Thoracic aorta (tissue), 2 donors: ENCODE results near the gene BCAR3. TPM values are rescaled to one million over a fixed set of nuclear protein-coding genes. Genes with fewer than 3 reads are reported as not detected.
"Not testable (repeated sequence)": the region's sequence is repeated elsewhere in the genome, so short reads cannot be mapped to it uniquely, and the experiment has no call there.

ENCODE experiments used
- ATAC-seq: fragments of 150-250 bp; one replicate; pipeline ENCODE4 v1.8.0; 2017; ENCODE audit warnings: low read depth; ENCODE audit not compliant: insufficient number of reproducible peaks, low FRiP score
- DNase-seq: peaks from one replicate; pipeline ENCODE4 v3.0.0-alpha.2; 2020; ENCODE audit warnings: low spot score
- H3K27ac ChIP-seq, 2 donors: fragments of 200-600 bp; sonication (generic); 1 replicate in 1 of 2; 2 replicates in 1 of 2; pipeline ENCODE4 v1.5.1; 2016; ENCODE audit warnings: mild to moderate bottlenecking in 2 of 2, moderate library complexity in 2 of 2
- H3K27me3 ChIP-seq: fragments of 200-600 bp; sonication (generic); replicated peaks from 2 replicates; pipeline ENCODE4 v1.6.0; 2016; ENCODE audit warnings: mild to moderate bottlenecking; ENCODE audit not compliant: insufficient read depth
- H3K36me3 ChIP-seq: fragments of 200-600 bp; sonication (generic); one replicate; pipeline ENCODE4 v1.5.1; 2016
- H3K4me1 ChIP-seq, 2 donors: fragments of 200-600 bp; sonication (generic); 1 replicate in 1 of 2; 2 replicates in 1 of 2; pipeline versions ENCODE4 v1.5.1 to v1.6.0; 2016; ENCODE audit warnings: low read depth in 2 of 2, mild to moderate bottlenecking in 1 of 2; ENCODE audit not compliant: control insufficient read depth in 1 of 2
- H3K4me3 ChIP-seq: fragments of 200-600 bp; sonication (generic); 2 replicates; pipeline ENCODE4 v1.5.1; 2016; ENCODE audit warnings: mild to moderate bottlenecking
- H3K9me3 ChIP-seq: fragments of 200-600 bp; sonication (generic); 2 replicates; pipeline ENCODE4 v1.5.1; 2016
- total RNA-seq, 2 donors: library from RNA; depleted of rRNA; stranded (reverse); fragments of >200 nt; gene quantifications; one replicate each; pipeline versions ENCODE4 v1.1.0 to v1.2.3, GENCODE V29; 2016
- TF ChIP-seq, protein P1 (sequence below): fragments of 200-600 bp; sonication (generic); IDR thresholded peaks from one replicate; pipeline ENCODE4 v1.5.1; 2019; ENCODE audit warnings: antibody characterized with exemption

Gene BCAR3
- total RNA-seq, 2 donors from 2014 or later: 26.7 to 36.3 TPM

DNA sequence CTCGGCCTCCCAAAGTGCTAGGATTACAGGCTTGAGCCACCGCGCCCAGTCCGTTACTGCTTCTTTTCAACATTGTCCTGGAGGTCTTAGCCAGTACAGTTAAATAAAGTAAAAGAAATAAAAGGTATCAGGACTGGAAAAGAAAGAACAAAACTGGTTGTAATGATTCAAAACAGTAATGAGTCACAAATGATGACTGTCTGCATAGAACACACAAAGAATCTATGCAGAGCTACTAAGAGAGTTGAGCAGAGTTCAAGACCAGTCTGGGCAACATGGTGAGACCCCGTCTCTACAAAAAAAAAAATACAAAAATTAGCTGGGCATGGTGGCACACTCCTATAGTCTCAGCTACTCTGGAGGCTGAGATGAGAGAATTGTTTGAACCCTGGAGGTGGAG, 23.4 kb downstream of the BCAR3 start:
- H3K9me3 ChIP-seq: no peaks in the 10 kb centered on the region
- H3K4me1 ChIP-seq: peaks cover 16 to 46% of the 10 kb centered on the region in 2 donors
- no peaks in the 10 kb centered on the region for H3K36me3 ChIP-seq
- no peaks in the 10 kb centered on the region for H3K27me3 ChIP-seq
- H3K27ac ChIP-seq: no peak overlapping the region
- TF ChIP-seq, protein P1, sequence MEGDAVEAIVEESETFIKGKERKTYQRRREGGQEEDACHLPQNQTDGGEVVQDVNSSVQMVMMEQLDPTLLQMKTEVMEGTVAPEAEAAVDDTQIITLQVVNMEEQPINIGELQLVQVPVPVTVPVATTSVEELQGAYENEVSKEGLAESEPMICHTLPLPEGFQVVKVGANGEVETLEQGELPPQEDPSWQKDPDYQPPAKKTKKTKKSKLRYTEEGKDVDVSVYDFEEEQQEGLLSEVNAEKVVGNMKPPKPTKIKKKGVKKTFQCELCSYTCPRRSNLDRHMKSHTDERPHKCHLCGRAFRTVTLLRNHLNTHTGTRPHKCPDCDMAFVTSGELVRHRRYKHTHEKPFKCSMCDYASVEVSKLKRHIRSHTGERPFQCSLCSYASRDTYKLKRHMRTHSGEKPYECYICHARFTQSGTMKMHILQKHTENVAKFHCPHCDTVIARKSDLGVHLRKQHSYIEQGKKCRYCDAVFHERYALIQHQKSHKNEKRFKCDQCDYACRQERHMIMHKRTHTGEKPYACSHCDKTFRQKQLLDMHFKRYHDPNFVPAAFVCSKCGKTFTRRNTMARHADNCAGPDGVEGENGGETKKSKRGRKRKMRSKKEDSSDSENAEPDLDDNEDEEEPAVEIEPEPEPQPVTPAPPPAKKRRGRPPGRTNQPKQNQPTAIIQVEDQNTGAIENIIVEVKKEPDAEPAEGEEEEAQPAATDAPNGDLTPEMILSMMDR: no peak
- no peak overlapping the region for H3K4me3 ChIP-seq
- ATAC-seq (no peak), DNase-seq (no peak)

DNA sequence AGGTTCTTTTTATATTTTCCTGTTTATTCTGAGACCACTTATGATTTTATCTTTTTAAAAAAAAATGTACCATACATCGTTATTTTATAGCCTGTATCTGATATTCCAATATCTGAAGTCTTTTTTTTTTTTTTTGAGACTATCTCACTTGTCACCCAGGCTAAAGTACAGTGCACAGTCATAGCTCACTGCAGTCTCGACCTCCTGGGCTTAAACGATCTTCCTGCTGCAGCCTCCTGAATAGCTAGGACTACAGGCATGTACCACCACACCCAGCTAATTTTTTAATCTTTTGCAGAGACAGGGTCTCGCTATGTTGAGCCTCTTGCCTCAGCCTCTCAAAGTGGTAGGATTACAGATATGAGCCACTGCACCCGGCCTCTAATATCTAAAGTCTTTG, 25.1 kb downstream of the BCAR3 start:
- no peaks in the 10 kb centered on the region for H3K36me3 ChIP-seq
- H3K4me3 ChIP-seq: no peak overlapping the region
- no peaks in the 10 kb centered on the region for H3K9me3 ChIP-seq
- TF ChIP-seq, protein P1: no peak
- no peak overlapping the region for H3K27ac ChIP-seq
- peaks cover 10 to 45% of the 10 kb centered on the region in 2 donors for H3K4me1 ChIP-seq
- DNase-seq (no peak), ATAC-seq (no peak)
- no peaks in the 10 kb centered on the region for H3K27me3 ChIP-seq

DNA sequence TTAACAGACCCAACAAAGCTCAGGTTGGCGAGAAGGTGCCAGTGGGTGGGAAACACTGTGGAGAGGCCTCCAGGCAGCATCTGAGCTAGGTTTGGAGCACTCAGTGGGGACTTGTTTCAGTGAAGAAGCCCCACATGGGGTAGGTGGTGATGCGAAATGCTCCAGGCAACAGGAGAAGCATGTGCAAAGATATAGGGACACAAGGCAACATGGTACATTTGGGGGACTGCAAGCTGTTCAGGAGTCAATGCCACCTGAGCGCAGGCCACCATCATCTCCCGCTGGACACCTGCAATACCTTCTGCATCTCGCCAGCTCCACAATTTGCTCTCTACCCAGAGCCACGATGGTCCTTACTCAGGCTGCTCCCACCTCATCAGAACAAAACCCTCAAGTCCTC, 28.0 kb downstream of the BCAR3 start:
- TF ChIP-seq, protein P1: no peak
- H3K27ac ChIP-seq: no peak overlapping the region
- ATAC-seq (no peak), DNase-seq (no peak)
- no peaks in the 10 kb centered on the region for H3K9me3 ChIP-seq
- peaks cover 7 to 31% of the 10 kb centered on the region in 2 donors for H3K4me1 ChIP-seq
- no peaks in the 10 kb centered on the region for H3K36me3 ChIP-seq
- H3K27me3 ChIP-seq: no peaks in the 10 kb centered on the region
- H3K4me3 ChIP-seq: no peak overlapping the region

DNA sequence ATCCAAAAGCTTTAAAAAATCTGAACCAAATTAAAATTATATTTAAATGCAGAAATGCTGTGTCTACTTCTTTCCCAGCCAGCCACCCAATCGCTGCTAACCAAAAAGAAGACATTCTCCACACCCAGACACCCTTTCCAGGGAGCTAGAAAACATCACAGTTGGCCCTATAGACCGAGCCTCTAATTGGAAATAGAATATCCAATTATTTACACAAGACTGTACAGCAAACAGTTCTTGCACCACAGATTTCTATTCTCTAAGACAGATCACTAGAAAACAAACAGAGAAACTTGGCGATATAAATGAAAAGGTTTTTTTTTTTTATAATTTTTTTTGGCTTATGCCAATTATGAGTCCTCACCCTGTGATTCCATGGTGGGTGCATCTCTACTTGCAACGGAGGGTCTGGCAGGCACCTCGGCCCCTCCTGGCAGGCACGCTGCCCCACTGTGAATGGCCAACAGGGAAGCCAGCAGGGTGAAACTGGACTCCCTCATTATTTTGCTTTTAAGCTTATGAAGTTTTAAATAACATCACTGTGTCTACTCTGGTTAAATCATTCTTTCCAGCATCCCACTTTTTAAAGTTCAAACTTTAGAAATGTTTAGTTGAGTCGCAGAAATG, 29.2 kb downstream of the BCAR3 start:
- H3K9me3 ChIP-seq: no peaks in the 10 kb centered on the region
- peak overlapping the region; percentile 14 to 30 for H3K27ac ChIP-seq
- H3K36me3 ChIP-seq: no peaks in the 10 kb centered on the region
- TF ChIP-seq, protein P1: no peak
- H3K4me3 ChIP-seq: no peak overlapping the region
- H3K4me1 ChIP-seq: peaks cover 7 to 31% of the 10 kb centered on the region in 2 donors
- ATAC-seq (no peak), DNase-seq (no peak)
- H3K27me3 ChIP-seq: no peaks in the 10 kb centered on the region

DNA sequence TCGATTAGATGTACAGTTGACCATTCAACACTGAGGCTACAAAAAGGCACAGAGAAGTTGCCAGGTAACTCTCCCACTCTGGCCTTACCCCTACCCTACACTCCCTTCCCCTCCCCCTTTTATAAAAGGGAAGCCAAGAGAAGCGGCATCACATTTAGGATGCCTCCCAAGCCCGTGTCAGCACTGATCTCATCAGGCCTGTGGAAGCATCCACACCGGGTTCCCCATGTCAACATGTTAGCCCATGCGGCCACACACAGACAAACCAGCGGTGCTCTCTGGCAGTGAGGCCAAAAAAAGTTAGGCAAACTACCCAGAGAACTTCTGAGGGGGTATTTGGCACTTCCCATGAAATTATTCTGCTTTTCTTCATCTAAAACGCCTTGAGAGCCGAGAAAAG, 29.9 kb downstream of the BCAR3 start:
- TF ChIP-seq, protein P1: no peak
- ATAC-seq (no peak), DNase-seq (no peak)
- no peaks in the 10 kb centered on the region for H3K27me3 ChIP-seq
- H3K27ac ChIP-seq: peak overlapping the region; percentile 14 to 30
- peaks cover 7 to 31% of the 10 kb centered on the region in 2 donors for H3K4me1 ChIP-seq
- H3K36me3 ChIP-seq: no peaks in the 10 kb centered on the region
- no peak overlapping the region for H3K4me3 ChIP-seq
- H3K9me3 ChIP-seq: no peaks in the 10 kb centered on the region

DNA sequence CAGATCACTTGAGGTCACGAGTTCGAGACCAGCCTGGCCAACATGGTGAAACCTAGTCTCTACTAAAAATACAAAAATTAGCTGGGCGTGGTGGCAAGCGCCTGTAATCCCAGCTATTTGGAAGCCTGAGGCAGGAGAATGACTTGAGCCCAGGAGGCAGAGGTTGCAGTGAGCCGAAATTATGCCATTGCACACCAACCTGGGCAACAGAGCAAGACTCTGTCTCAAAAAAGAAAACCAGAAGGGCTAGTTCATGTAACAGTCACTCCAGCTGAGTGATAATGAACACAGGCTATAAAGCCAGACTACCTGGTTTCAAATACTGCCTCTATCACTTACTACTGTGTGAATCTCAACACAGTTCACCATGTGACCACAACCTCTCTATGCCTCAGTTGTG, 31.5 kb downstream of the BCAR3 start:
- not testable (repeated sequence) for ATAC-seq, DNase-seq, H3K4me3 ChIP-seq, H3K9me3 ChIP-seq, H3K27me3 ChIP-seq, H3K27ac ChIP-seq, H3K36me3 ChIP-seq
- peaks cover 7 to 25% of the 10 kb centered on the region in 2 donors for H3K4me1 ChIP-seq
